ENCODE results near the gene TAF9B.
"Not testable (repeated sequence)": the region's sequence is repeated elsewhere in the genome, so short reads cannot be mapped to it uniquely, and the experiment has no call there.

GRCh38 chrX:78157373-78157772 lies 17.9 kb upstream of the TAF9B start:
- TF ChIP-seq, protein P1, sequence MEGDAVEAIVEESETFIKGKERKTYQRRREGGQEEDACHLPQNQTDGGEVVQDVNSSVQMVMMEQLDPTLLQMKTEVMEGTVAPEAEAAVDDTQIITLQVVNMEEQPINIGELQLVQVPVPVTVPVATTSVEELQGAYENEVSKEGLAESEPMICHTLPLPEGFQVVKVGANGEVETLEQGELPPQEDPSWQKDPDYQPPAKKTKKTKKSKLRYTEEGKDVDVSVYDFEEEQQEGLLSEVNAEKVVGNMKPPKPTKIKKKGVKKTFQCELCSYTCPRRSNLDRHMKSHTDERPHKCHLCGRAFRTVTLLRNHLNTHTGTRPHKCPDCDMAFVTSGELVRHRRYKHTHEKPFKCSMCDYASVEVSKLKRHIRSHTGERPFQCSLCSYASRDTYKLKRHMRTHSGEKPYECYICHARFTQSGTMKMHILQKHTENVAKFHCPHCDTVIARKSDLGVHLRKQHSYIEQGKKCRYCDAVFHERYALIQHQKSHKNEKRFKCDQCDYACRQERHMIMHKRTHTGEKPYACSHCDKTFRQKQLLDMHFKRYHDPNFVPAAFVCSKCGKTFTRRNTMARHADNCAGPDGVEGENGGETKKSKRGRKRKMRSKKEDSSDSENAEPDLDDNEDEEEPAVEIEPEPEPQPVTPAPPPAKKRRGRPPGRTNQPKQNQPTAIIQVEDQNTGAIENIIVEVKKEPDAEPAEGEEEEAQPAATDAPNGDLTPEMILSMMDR (IDR thresholded peaks at IDR 0.05): not testable (repeated sequence)
- TF ChIP-seq POLR2AphosphoS5 (IDR thresholded peaks at IDR 0.05): not testable (repeated sequence)

All from sigmoid colon (tissue), 4 donors.